Erythroblast (primary cell): ENCODE measurements around the gene RNPS1.

Experiments
- GATA1 ChIP-seq: IDR thresholded peaks from 2 replicates; pipeline ENCODE4 v1.6.1; 2011; ENCODE audit warnings: low read depth, mild to moderate bottlenecking, control low read depth, low read length, moderate library complexity
- POLR2A ChIP-seq: IDR thresholded peaks from 2 replicates; pipeline ENCODE4 v1.6.1; 2011; ENCODE audit warnings: mild to moderate bottlenecking, low read length

- TF ChIP-seq POLR2A (no peak), GATA1 (no peak)
Observed at GRCh38 chr16:2214719-2214968, 53.3 kb downstream of the RNPS1 start, which contains the start of gene PGP.
